OCI-LY3 (cell line): ENCODE measurements around the gene CPHXL2.

Experiments used
- H2AFZ ChIP-seq: fragments of 200-600, 300-600 bp; shearing (Covaris generic); 2 replicates; pipeline ENCODE4 v1.6.0; 2014; ENCODE audit warnings: antibody characterized with exemption, low read depth, low read length
- H3K27ac ChIP-seq: fragments of 200-600, 300-600 bp; sonication (generic); 2 replicates; pipeline ENCODE4 v1.5.1; 2014; ENCODE audit warnings: mild to moderate bottlenecking, low read length, moderate library complexity, mixed read lengths
- H3K27me3 ChIP-seq: fragments of 200-600, 300-600 bp; sonication (generic); 2 replicates; pipeline ENCODE4 v1.6.1; 2014; ENCODE audit warnings: low read depth, low read length, mixed read lengths
- H3K36me3 ChIP-seq: fragments of 200-600, 300-600 bp; sonication (generic); replicated peaks from 2 replicates; pipeline ENCODE3; 2014; ENCODE audit warnings: low read depth, low read length, mixed read lengths
- H3K4me1 ChIP-seq: fragments of 300-600, 200-600 bp; sonication (generic); 2 replicates; pipeline ENCODE4 v1.6.1; 2014; ENCODE audit warnings: low read length, mixed read lengths
- H3K4me2 ChIP-seq: fragments of 200-600, 300-600 bp; sonication (generic); 2 replicates; pipeline ENCODE4 v1.6.1; 2014; ENCODE audit warnings: low read length, mixed read lengths
- H3K4me3 ChIP-seq: fragments of 300-600, 200-600 bp; sonication (generic); 2 replicates; pipeline ENCODE4 v1.5.1; 2014; ENCODE audit warnings: antibody characterized with exemption, mild to moderate bottlenecking, low read length, moderate library complexity
- H3K79me2 ChIP-seq: fragments of 300-600, 200-600 bp; shearing (Covaris generic); 2 replicates; pipeline ENCODE4 v1.6.1; 2014; ENCODE audit warnings: mild to moderate bottlenecking, low read length, mixed read lengths
- H3K9ac ChIP-seq: fragments of 300-600, 200-600 bp; shearing (Covaris generic); 2 replicates; pipeline ENCODE4 v1.6.0; 2014; ENCODE audit warnings: mild to moderate bottlenecking, low read length, moderate library complexity
- H3K9me3 ChIP-seq: fragments of 200-600, 300-600 bp; shearing (Covaris generic); 2 replicates; pipeline ENCODE4 v1.6.1; 2014; ENCODE audit warnings: low read length, mixed read lengths; ENCODE audit not compliant: insufficient read depth
- H4K20me1 ChIP-seq: fragments of 200-600, 300-600 bp; sonication (generic); 2 replicates; pipeline ENCODE4 v1.6.1; 2016; ENCODE audit warnings: low read length, mixed read lengths; ENCODE audit not compliant: insufficient read depth
- CTCF ChIP-seq: fragments of 200-600, 300-600 bp; sonication (generic); IDR thresholded peaks from 2 replicates; pipeline ENCODE4 v1.5.1; 2014; ENCODE audit warnings: antibody characterized with exemption, low read length, low read depth
- EZH2phosphoT487 ChIP-seq: fragments of 200-600 bp; shearing (Covaris generic); IDR thresholded peaks from 2 replicates; pipeline ENCODE4 v1.6.1; 2018; ENCODE audit warnings: antibody characterized with exemption, mixed run types, low read depth

The CPHXL2 gene

DNA sequence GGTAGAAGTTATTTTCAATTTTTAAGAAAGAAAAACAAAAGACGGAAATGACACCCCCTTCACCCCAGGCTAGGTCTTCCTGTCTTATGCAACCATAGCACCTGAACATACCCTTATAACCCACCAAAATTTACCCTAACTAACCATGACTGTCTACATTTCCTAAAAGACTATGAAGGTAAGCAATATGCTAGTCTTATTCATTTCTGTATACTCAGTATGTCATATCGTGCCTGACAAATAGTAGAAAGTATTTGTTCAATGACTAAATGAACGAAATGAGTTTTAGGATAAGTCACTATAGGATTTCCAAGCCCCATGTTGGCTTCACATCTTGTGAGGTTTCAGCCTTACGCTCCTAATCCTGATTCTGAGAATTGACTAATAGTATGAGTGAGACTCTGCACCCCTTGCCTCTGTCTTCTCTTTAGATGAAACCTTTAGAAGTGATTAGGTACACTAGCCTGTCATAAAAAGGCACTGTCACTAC, 60.2 kb downstream of the CPHXL2 start:
- Histone ChIP-seq H3K36me3 (peaks cover 45% of the 10 kb centered on the region), H3K27ac (peak overlapping the region; percentile 63), H3K4me3 (peak overlapping the region; percentile 23; the same call in 1 of the 2 replicates), H3K9me3 (no peaks in the 10 kb centered on the region), H3K4me1 (peaks cover 24% of the 10 kb centered on the region), H2AFZ (no peak overlapping the region), H4K20me1 (no peaks in the 10 kb centered on the region), H3K79me2 (peaks cover under 1% of the 10 kb centered on the region; the same call in 1 of the 2 replicates), H3K4me2 (peak overlapping the region; percentile 59), H3K9ac (no peak overlapping the region), H3K27me3 (no peaks in the 10 kb centered on the region)
- TF ChIP-seq CTCF: no peak
- TF ChIP-seq EZH2phosphoT487: no peak

GRCh38 chr16:75615619-75616018, 61.2 kb downstream of the CPHXL2 start:
- no peak overlapping the region for H3K27ac ChIP-seq
- no peak overlapping the region for H3K9ac ChIP-seq
- no peak overlapping the region for H2AFZ ChIP-seq
- no peaks in the 10 kb centered on the region for H4K20me1 ChIP-seq
- TF ChIP-seq EZH2phosphoT487: no peak
- TF ChIP-seq CTCF: no peak
- H3K27me3 ChIP-seq: no peaks in the 10 kb centered on the region
- peaks cover 22% of the 10 kb centered on the region for H3K4me1 ChIP-seq
- H3K4me2 ChIP-seq: no peak overlapping the region
- H3K36me3 ChIP-seq: peaks cover 50% of the 10 kb centered on the region
- H3K4me3 ChIP-seq: no peak overlapping the region
- H3K79me2 ChIP-seq: no peaks in the 10 kb centered on the region
- no peaks in the 10 kb centered on the region for H3K9me3 ChIP-seq

DNA sequence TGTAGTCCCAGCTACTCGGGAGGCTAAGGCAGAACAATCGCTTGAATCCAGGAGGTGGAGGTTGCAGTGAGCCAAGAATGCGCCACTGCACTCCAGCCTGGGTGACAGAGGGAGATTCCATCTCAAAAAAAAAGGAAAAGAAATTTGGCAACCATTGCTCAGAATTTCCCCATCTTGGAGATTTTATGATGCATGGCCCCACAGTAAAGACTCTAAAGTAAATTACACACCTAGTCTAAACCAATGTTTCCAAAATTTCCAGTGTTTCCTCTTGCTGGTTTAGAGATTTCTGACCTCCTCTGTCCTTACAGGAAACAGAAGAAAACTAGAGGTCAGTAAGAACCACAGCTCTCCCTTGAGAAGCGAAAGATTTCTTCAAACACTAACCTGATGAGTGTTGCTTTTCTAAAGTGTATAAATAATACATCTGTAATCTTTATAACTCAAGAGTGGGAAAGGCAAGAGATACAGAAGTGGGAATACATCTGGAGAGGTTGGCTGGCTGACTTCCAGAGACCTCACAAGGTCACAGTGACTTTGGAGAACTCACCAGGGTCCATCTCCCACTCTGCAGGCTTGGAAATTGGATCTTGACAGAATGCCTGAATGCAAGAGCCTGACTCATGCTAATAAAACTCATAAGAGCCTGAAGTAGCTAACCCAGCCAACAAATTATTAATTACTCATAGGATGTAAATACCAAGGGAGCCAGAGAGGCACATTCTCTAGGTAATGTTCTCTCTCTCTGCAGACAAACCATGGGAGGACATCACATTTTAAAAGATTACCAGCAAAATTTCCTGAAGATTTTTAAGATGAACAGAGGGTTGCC, 62.5 kb downstream of the CPHXL2 start:
- Histone ChIP-seq H3K4me2 (no peak overlapping the region), H3K4me3 (no peak overlapping the region), H3K36me3 (peaks cover 47% of the 10 kb centered on the region), H2AFZ (no peak overlapping the region), H3K9me3 (no peaks in the 10 kb centered on the region), H3K79me2 (no peaks in the 10 kb centered on the region), H3K9ac (no peak overlapping the region), H3K27ac (no peak overlapping the region), H3K27me3 (no peaks in the 10 kb centered on the region), H3K4me1 (peaks cover 22% of the 10 kb centered on the region), H4K20me1 (no peaks in the 10 kb centered on the region)
- no peak for TF ChIP-seq CTCF
- TF ChIP-seq EZH2phosphoT487: no peak
